ENCODE results near the gene FAM163A. TPM values are rescaled to one million over a fixed set of nuclear protein-coding genes. Genes with fewer than 3 reads are reported as not detected.
"Not testable (repeated sequence)": the region's sequence is repeated elsewhere in the genome, so short reads cannot be mapped to it uniquely, and the experiment has no call there.

Gene FAM163A
- total RNA-seq: not detected

DNA sequence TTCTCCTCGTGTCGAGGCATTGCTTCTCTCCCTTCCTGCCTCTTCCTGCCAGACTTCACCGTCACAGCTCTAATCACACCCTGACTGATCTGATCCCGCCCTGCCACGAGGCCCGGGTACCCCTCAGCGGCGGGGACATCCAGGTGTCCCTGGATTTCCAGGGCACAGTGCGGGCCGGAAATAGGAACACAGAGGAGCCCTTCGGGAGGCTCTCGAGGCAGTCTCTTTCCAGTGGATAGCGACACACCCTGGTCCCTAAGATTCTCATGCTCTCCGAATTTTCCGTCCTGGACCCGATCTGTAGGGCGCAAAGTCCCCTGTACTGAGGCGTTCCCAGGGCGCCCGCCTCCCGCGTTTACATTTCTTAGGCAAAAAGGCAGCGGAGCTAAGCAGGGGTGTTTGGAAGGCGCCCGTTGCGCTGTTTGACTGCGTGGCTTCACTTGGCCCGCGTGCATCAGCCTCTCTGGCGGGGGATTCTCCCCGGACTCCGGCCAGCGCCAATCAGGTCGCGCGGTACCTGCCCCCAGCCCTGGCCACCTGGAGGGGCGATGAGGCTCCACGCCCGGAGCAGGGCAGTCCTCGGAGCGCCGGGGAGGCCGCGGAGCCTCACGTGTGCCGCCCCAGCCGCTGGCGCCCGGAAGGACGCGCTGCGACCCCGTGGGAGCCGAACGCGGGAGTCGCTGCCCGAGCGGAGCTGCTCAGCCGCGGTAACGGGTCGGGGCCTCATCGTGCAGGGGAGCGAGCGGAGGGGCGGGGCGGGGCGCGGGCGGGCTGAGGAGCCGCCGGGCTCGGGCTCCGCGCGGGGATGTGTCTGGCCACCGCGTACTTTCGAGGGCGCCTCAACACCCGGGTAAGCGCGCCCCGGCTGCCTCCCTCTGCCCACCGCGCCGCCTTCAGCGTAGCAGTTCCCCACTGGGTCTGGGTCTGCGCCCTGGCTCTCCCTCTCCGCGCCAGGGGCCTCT lies at the start of gene FAM163A:
FAM163A (plus strand) TSS at position 575 of the 962 bp plus-strand sequence. CDS start 69,807 bp downstream, outside the sequence.
- ATAC-seq (ENCODE audit: low read depth) (no peak), DNase-seq (peak; percentile 39)
- H3K4me1 Mint-ChIP-seq: peaks cover 2% of the 10 kb centered on the region
- no peaks in the 10 kb centered on the region for H3K36me3 Mint-ChIP-seq
- no peaks in the 10 kb centered on the region for H3K9me3 Mint-ChIP-seq
- no peak within 1 kb of the TSS for H3K27ac Mint-ChIP-seq
- peaks cover 75% of the 10 kb centered on the region for H3K27me3 Mint-ChIP-seq
- peak within 1 kb of the TSS; percentile 16 for H3K4me3 Mint-ChIP-seq
- POLR2A ChIA-PET: no interaction called here

DNA sequence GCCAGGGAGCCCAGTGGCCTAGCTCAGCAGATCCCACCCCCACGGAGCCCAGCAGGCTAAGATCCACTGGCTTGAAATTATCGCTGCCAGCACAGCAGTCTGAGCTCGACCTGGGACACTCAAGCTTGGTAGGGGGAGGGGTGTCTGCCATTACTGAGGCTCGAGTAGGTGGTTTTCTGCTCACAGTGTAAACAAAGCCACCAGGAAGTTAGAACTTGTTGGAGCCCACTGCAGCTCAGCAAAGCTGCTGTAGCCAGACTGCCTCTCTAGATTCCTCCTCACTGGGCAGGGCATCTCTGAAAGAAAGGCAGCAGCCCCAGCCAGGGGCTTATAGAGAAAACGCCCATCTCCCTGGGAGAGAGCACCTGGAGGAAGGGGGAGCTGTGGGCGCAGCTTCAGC lies 48.6 kb upstream of the FAM163A start:
- H3K9me3 Mint-ChIP-seq; H3K4me1 Mint-ChIP-seq; H3K36me3 Mint-ChIP-seq; POLR2A ChIA-PET; H3K27ac Mint-ChIP-seq; DNase-seq; H3K4me3 Mint-ChIP-seq; ATAC-seq (ENCODE audit: low read depth): not testable (repeated sequence)
- H3K27me3 Mint-ChIP-seq: peaks cover 11% of the 10 kb centered on the region

DNA sequence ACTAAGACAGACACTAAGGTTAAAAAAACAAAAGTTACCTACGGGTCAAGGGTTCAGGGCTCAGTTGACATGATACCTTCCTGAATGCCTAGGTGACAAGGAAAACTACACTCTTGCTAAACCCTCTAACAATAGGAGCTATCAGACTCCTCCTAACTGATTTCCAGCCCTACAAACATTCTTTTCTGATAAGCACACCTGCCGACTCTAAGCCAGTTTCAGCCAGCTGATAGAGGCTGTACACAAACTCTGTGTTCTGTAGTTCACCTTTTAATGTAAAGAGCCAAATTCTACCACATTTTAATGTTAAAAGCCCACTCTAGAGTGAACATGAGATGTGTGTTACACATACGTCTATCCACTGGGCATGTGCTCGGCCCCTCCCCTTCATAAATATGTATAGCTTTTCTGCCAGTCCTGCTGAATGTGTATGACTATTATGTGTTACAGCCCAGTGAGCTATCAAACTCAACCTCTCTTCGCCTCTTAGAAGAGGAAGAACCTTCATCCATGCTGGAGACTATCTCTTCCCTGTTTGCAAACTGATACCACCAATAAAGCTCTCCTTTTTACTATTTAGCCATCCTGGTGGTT lies 40.0 kb upstream of the FAM163A start:
- POLR2A ChIA-PET: no interaction called here
- no peak for ATAC-seq (ENCODE audit: low read depth)

DNA sequence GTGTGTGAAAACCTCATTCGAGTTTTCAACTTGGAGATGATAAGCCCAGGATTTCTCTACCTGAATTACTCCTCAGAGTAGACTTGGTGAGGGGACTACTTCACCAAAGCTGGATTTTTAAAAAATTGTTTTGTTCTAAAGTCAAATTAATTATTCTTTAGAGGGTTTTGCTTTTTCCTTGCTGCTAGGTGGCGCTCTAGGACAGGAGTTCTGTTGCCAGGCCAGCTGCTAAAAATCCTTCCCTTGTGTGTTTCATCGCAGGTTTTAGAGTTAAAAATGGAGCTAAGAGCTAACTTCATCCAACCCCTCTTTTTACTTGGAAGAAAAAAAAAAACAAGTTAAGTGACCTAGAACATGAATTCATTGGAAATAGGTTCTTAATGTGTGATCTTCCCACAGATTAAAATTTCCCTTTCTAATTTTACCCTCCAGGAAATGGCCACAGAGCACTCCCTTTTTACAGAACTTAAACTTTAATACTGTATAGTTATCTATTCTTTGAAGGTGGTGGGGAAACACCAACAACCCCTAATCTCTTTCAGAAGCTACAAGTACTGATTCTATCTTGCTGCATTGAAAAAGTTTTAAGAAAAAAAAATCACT lies 36.7 kb upstream of the FAM163A start:
- Mint-ChIP-seq H3K36me3 (no peaks in the 10 kb centered on the region), H3K27me3 (peaks cover 3% of the 10 kb centered on the region), H3K27ac (no peak overlapping the region), H3K9me3 (no peaks in the 10 kb centered on the region), H3K4me3 (no peak overlapping the region), H3K4me1 (peaks cover 6% of the 10 kb centered on the region)
- ATAC-seq (ENCODE audit: low read depth): no peak
- DNase-seq: peak; percentile 45
- POLR2A ChIA-PET: interaction anchor here (1.1 kb wide), 2 partner anchors 103 to 108 kb away, joined by 3 to 5 read pairs; no protein-coding TSS in a partner anchor

More for the DNA sequence above, 40.0 kb upstream of the FAM163A start:
- no peak for DNase-seq
- H3K36me3 Mint-ChIP-seq: no peaks in the 10 kb centered on the region
- no peak overlapping the region for H3K27ac Mint-ChIP-seq
- H3K27me3 Mint-ChIP-seq: peaks cover 3% of the 10 kb centered on the region
- peaks cover 2% of the 10 kb centered on the region for H3K9me3 Mint-ChIP-seq
- H3K4me3 Mint-ChIP-seq: no peak overlapping the region
- H3K4me1 Mint-ChIP-seq: no peaks in the 10 kb centered on the region

DNA sequence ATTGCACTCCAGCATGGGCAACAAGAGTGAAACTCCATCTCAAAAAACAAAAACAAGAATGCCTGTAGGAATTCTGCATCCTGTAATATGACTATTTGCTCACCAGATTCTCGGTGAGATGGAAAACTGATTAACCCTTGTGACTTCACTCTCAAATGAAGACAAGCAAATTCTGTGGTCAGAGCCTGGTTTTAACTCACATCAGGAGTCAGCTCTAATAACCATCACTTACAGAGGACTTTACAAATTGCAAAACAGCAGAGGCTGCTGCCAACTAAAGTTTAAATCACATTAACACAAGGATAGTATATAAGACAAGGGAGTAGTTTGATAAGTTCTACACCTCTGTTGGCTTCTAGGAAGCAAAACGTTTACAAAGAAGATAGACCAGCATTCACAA lies 35.7 kb upstream of the FAM163A start:
- POLR2A ChIA-PET: no interaction called here
- peaks cover 6% of the 10 kb centered on the region for H3K4me1 Mint-ChIP-seq
- ATAC-seq (ENCODE audit: low read depth): no peak
- H3K27me3 Mint-ChIP-seq: peaks cover 10% of the 10 kb centered on the region
- no peak overlapping the region for H3K4me3 Mint-ChIP-seq
- DNase-seq: no peak
- no peaks in the 10 kb centered on the region for H3K36me3 Mint-ChIP-seq
- H3K9me3 Mint-ChIP-seq: no peaks in the 10 kb centered on the region
- no peak overlapping the region for H3K27ac Mint-ChIP-seq

DNA sequence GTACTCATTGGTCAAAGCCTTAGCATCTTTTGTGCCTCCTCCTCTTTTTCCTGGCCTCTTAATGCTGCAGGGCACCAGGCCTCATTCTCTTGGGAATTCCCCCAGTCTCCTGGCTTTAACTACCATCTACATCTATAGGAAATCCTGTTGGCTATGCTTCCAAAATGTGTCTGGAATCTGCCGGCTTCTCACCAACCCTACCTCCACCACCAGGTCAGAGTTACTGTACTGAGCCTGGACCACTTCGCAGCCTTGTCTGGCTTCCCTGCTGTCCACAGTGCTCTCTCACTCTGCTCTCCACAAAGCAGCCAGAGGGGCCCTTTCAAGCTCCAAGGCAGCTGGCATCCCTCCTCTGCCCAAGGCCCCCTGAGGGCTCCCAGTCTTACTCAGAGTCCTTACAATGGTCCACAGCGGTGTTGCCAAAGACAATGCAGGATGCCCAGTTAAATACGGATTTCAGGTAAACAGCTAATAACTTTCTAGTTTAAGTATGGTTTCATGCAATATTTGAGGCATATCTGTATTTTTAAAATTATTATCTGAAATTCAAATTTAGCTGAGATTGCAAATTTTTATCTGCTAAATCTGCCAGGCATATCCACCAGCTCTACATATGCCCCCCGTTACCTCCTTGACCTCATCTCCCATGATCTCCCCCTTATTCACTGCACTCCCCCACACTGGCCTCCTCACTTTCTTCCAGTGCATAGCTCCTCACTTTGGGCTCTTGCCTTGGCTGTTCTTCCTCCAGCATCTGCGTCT lies 34.5 kb upstream of the FAM163A start:
- Mint-ChIP-seq H3K36me3 (no peaks in the 10 kb centered on the region), H3K27ac (no peak overlapping the region), H3K27me3 (peaks cover 10% of the 10 kb centered on the region), H3K4me3 (no peak overlapping the region), H3K4me1 (peaks cover 6% of the 10 kb centered on the region), H3K9me3 (peaks cover 1% of the 10 kb centered on the region)
- ATAC-seq (ENCODE audit: low read depth) (no peak), DNase-seq (no peak)
- POLR2A ChIA-PET: no interaction called here

DNA sequence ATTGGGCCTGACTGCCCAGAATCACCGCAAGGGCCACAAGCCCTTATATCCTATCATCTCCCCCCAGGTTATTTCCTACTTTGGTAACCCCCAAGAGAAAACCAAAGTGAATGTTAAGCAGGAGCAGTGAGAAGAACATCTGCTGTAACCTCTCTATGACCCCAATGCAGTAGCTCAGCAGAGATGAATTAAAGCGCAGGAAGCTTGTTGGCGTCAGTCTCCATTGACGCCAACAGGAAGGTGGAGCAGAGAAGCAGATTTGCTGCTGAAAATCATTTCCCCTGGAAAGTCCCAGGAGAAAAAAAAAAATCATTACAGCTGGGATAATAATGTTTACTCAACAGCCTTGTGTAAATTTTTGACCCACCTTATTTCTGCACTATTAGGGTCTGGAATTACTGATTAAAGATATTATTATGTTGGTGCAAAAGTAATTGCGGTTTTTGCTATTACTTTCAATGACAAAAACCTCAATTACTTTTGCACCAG lies 33.2 kb upstream of the FAM163A start:
- H3K9me3 Mint-ChIP-seq: peaks cover 7% of the 10 kb centered on the region
- DNase-seq (no peak), ATAC-seq (ENCODE audit: low read depth) (peak; percentile 60)
- POLR2A ChIA-PET: no interaction called here
- H3K4me3 Mint-ChIP-seq: no peak overlapping the region
- no peaks in the 10 kb centered on the region for H3K36me3 Mint-ChIP-seq
- H3K27ac Mint-ChIP-seq: no peak overlapping the region
- H3K27me3 Mint-ChIP-seq: peaks cover 8% of the 10 kb centered on the region
- H3K4me1 Mint-ChIP-seq: peaks cover 6% of the 10 kb centered on the region

DNA sequence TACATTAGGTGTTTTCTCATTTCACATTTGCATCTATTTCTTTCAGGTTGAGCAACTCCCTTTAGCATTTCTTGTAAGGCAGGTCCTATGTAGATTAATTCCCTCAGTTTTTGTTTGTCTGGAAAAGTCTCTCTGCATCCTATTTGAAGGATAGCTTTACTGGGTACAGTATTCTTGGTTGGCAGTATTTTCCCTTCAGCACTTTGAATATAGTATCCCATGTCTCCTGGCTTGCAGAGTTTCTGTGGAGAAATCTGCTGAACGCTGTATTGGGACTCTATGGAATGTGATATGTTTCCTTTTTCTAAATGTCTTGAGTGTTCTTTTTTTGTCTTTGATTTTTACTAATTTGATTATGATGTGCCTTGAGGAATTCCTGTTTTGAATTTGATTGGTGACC lies 28.9 kb upstream of the FAM163A start:
- H3K27me3 Mint-ChIP-seq: peaks cover 8% of the 10 kb centered on the region
- ATAC-seq (ENCODE audit: low read depth): no peak
- no peaks in the 10 kb centered on the region for H3K36me3 Mint-ChIP-seq
- H3K4me3 Mint-ChIP-seq: no peak overlapping the region
- peaks cover 29% of the 10 kb centered on the region for H3K9me3 Mint-ChIP-seq
- POLR2A ChIA-PET: no interaction called here
- H3K4me1 Mint-ChIP-seq: peaks cover 4% of the 10 kb centered on the region
- H3K27ac Mint-ChIP-seq: no peak overlapping the region
- no peak for DNase-seq

DNA sequence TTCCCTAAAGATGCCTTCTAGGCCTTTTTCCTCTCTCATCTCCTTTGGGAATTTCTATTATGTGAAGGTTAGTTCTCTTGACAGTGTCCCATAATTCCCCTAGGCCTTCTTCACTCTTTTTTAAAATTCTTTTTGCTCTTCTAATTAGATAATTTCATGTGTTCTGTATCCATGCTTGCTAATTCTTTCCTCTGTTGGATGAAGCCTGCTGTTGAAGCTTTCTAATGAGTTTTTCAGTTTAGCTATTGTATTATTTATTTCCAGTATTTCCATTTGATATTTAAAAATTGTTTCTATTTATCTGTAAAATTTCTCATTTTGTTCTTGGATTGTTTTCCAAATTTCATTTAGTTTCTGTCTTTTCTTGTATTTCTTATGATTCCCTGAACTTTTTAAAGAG lies 28.5 kb upstream of the FAM163A start:
- Mint-ChIP-seq H3K9me3 (peaks cover 30% of the 10 kb centered on the region), H3K27me3 (peaks cover 8% of the 10 kb centered on the region), H3K27ac (no peak overlapping the region), H3K4me3 (no peak overlapping the region), H3K4me1 (peaks cover 3% of the 10 kb centered on the region), H3K36me3 (no peaks in the 10 kb centered on the region)
- POLR2A ChIA-PET: no interaction called here
- no peak for DNase-seq
- no peak for ATAC-seq (ENCODE audit: low read depth)

DNA sequence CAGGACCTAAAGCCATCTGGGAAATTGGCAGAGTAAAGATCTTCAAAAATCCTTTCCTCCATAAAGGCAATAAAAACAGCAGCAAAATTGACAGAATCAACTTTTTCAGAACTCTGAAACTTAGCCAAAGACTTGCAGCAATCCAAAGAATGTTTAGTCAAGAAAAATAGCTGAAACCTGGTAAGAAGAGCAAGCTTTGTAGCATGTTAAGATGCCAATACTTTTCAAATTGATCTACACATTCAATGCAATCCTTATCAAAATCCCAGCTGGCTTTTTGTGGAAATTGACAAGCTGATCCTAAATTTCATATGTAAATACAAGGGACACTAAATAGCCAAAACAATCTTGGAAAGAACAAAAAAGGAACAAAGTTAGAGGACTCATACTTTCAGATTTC lies 23.8 kb upstream of the FAM163A start:
- no peak for ATAC-seq (ENCODE audit: low read depth)
- no peaks in the 10 kb centered on the region for H3K4me1 Mint-ChIP-seq
- DNase-seq: no peak
- H3K27me3 Mint-ChIP-seq: no peaks in the 10 kb centered on the region
- no peak overlapping the region for H3K4me3 Mint-ChIP-seq
- no peak overlapping the region for H3K27ac Mint-ChIP-seq
- no peaks in the 10 kb centered on the region for H3K36me3 Mint-ChIP-seq
- POLR2A ChIA-PET: no interaction called here
- peaks cover 41% of the 10 kb centered on the region for H3K9me3 Mint-ChIP-seq

DNA sequence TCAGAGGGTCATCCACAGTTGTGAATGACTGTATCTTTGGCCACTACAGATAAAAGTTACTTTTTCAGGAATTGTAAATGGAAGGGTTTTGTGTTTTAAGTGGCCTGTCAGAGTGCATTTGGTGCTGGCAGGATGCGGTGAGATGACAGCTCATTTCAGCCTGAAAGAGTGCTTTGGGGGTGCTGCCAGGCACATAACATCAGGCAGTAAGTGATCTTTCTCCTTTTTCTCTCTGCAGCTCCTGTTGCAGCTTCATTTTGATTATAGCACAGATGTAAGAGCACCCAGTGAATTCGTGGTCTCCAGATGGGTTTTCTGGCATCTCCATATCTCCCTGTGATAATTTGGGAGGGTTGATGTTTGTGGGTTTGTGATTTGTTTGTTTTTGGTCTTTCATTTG lies 14.8 kb upstream of the FAM163A start:
- POLR2A ChIA-PET: interaction anchor here (0.5 kb wide), 1 partner anchor 292 kb away, joined by 3 read pairs; no protein-coding TSS in a partner anchor
- H3K4me3 Mint-ChIP-seq: no peak overlapping the region
- DNase-seq: no peak

DNA sequence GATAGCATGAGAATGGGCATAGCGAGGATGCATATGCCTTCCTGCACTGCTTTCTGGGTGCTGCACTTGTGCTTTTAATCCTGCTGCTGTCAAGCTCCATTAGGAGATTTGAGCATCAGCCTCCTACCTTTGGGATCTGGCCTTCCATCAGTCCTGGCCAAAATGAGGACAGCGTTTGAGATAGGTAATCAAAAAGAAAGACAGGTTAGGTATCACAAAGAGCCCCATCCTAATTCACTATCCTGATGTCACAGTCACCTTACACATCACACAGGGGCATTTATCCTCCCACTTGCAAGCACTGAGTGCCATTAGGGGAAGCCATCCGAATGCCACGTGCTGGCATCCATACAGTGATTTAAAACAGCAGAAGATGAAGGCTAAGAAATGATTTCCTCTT lies 13.2 kb upstream of the FAM163A start:
- ATAC-seq (ENCODE audit: low read depth): no peak

More for the DNA sequence above, 14.8 kb upstream of the FAM163A start:
- H3K27ac Mint-ChIP-seq: no peak overlapping the region
- H3K27me3 Mint-ChIP-seq: peaks cover 15% of the 10 kb centered on the region
- no peaks in the 10 kb centered on the region for H3K36me3 Mint-ChIP-seq
- no peaks in the 10 kb centered on the region for H3K4me1 Mint-ChIP-seq
- ATAC-seq (ENCODE audit: low read depth): no peak
- no peaks in the 10 kb centered on the region for H3K9me3 Mint-ChIP-seq

DNA sequence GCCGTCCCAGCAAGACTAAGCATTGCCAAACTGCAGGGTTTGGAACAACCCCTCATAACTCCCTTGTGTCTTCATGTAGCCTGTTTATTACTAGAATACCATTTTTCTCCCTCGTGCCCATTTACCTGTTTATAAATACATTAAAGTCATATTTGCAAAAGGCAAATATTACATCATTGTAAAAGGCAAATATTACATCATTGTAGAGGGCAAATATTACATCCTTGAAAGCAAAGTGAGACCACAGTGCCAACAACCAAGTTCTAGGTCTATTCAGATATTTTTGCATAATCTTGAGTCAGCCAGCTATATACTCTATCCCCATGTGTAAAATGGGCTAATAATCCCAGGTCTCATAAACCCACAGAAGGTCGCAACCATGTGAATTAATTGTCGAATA lies 11.4 kb upstream of the FAM163A start:
- no peak for DNase-seq
- POLR2A ChIA-PET: interaction anchor here (0.6 kb wide), 1 partner anchor 1292 kb away, joined by 3 read pairs; no protein-coding TSS in a partner anchor

More for the DNA sequence above, 13.2 kb upstream of the FAM163A start:
- no peak for DNase-seq
- H3K4me1 Mint-ChIP-seq: no peaks in the 10 kb centered on the region
- H3K9me3 Mint-ChIP-seq: no peaks in the 10 kb centered on the region
- no peak overlapping the region for H3K27ac Mint-ChIP-seq
- no peak overlapping the region for H3K4me3 Mint-ChIP-seq
- peaks cover 23% of the 10 kb centered on the region for H3K27me3 Mint-ChIP-seq
- no peaks in the 10 kb centered on the region for H3K36me3 Mint-ChIP-seq
- POLR2A ChIA-PET: no interaction called here

More for the DNA sequence above, 11.4 kb upstream of the FAM163A start:
- Mint-ChIP-seq H3K27ac (no peak overlapping the region), H3K4me3 (no peak overlapping the region), H3K36me3 (no peaks in the 10 kb centered on the region), H3K27me3 (peaks cover 27% of the 10 kb centered on the region), H3K9me3 (no peaks in the 10 kb centered on the region), H3K4me1 (no peaks in the 10 kb centered on the region)
- no peak for ATAC-seq (ENCODE audit: low read depth)

Data from activated naive CD8-positive, alpha-beta T cell treated with anti-CD3 and anti-CD28 coated beads, Interleukin-2, amount 10 ng/mL, durations not matched to agents 7 days and 5 days (primary cell).